ENCODE results near the gene SSH2.
A peak's percentile ranks its signal among the peaks of the same experiment; 100 is the strongest.
"Not testable (repeated sequence)": the region's sequence is repeated elsewhere in the genome, so short reads cannot be mapped to it uniquely, and the experiment has no call there.

Gene SSH2

GRCh38 chr17:29929533-29930408, at the start of gene SSH2:
Gene SSH2, minus strand, starts transcription at chr17:29930228. Its CDS starts 228 bp downstream, at chr17:29930000.
- DNase-seq (ENCODE audit: extremely low read depth in 1 of 2, low read depth in 1 of 2), result peak; percentile 58 to 83

- no peak for DNase-seq (ENCODE audit: extremely low read depth in 1 of 2, low read depth in 1 of 2)
Observed at GRCh38 chr17:29977836-29978235, 47.8 kb upstream of the SSH2 start.

- DNase-seq (ENCODE audit: extremely low read depth in 1 of 2, low read depth in 1 of 2), result no peak
Observed at GRCh38 chr17:29973005-29973404, 43.0 kb upstream of the SSH2 start.

GRCh38 chr17:29972277-29972676, 42.2 kb upstream of the SSH2 start:
- DNase-seq (ENCODE audit: extremely low read depth in 1 of 2, low read depth in 1 of 2), result no peak

- DNase-seq (ENCODE audit: extremely low read depth in 1 of 2, low read depth in 1 of 2), result no peak
Observed at GRCh38 chr17:29968271-29968670, 38.2 kb upstream of the SSH2 start.

- no peak for DNase-seq (ENCODE audit: extremely low read depth in 1 of 2, low read depth in 1 of 2)
Observed at GRCh38 chr17:29962656-29963055, 32.6 kb upstream of the SSH2 start.

GRCh38 chr17:29959658-29960337, 29.8 kb upstream of the SSH2 start:
- no peak for DNase-seq (ENCODE audit: extremely low read depth in 1 of 2, low read depth in 1 of 2)

- no peak for DNase-seq (ENCODE audit: extremely low read depth in 1 of 2, low read depth in 1 of 2)
Observed at GRCh38 chr17:29958947-29959657, 29.1 kb upstream of the SSH2 start.

GRCh38 chr17:29957488-29957887, 27.5 kb upstream of the SSH2 start:
- DNase-seq (ENCODE audit: extremely low read depth in 1 of 2, low read depth in 1 of 2), result not testable (repeated sequence)

GRCh38 chr17:29956225-29956624, 26.2 kb upstream of the SSH2 start:
- DNase-seq (ENCODE audit: extremely low read depth in 1 of 2, low read depth in 1 of 2), result no peak

- DNase-seq (ENCODE audit: extremely low read depth in 1 of 2, low read depth in 1 of 2), result no peak
Observed at GRCh38 chr17:29954405-29954804, 24.4 kb upstream of the SSH2 start.

GRCh38 chr17:29949696-29950095, 19.7 kb upstream of the SSH2 start:
- DNase-seq (ENCODE audit: extremely low read depth in 1 of 2, low read depth in 1 of 2), result no peak

GRCh38 chr17:29948448-29949215, 18.6 kb upstream of the SSH2 start:
- DNase-seq (ENCODE audit: extremely low read depth in 1 of 2, low read depth in 1 of 2), result no peak

GRCh38 chr17:29945281-29945680, 15.3 kb upstream of the SSH2 start:
- DNase-seq (ENCODE audit: extremely low read depth in 1 of 2, low read depth in 1 of 2), result no peak

GRCh38 chr17:29941334-29941733, 11.3 kb upstream of the SSH2 start, which contains the start of gene EFCAB5:
Gene EFCAB5, plus strand, starts transcription at chr17:29941634. Its CDS starts 163 bp downstream, at chr17:29941797.
- DNase-seq (ENCODE audit: extremely low read depth in 1 of 2, low read depth in 1 of 2), result no peak

- DNase-seq (ENCODE audit: extremely low read depth in 1 of 2, low read depth in 1 of 2), result no peak
Observed at GRCh38 chr17:29936724-29937123, 6.7 kb upstream of the SSH2 start.

- DNase-seq (ENCODE audit: extremely low read depth in 1 of 2, low read depth in 1 of 2), result not testable (repeated sequence)
Observed at GRCh38 chr17:29935909-29936308, 5.9 kb upstream of the SSH2 start.

GRCh38 chr17:29933379-29933778, 3.4 kb upstream of the SSH2 start:
- no peak for DNase-seq (ENCODE audit: extremely low read depth in 1 of 2, low read depth in 1 of 2)

- DNase-seq (ENCODE audit: extremely low read depth in 1 of 2, low read depth in 1 of 2), result peak; percentile 39 to 44
Observed at GRCh38 chr17:29931231-29931932, 1.4 kb upstream of the SSH2 start.

GRCh38 chr17:29930409-29931010, 482 bp upstream of the SSH2 start:
- no peak for DNase-seq (ENCODE audit: extremely low read depth in 1 of 2, low read depth in 1 of 2)
